Left lung (tissue), 10 donors: ENCODE data around the gene WDPCP. TPM values are rescaled to one million over a fixed set of nuclear protein-coding genes. Genes with fewer than 3 reads are reported as not detected.

Experiments
- ATAC-seq: fragments of 200-7000 bp; cut with Tn5 transposase; one replicate; pipeline ENCODE4 v1.9.1; 2020; ENCODE audit warnings: moderate library complexity
- DNase-seq, 4 donors: peaks; one replicate each; pipeline ENCODE4 v3.0.0-alpha.2; 2013 to 2020
- H3K27ac ChIP-seq, 2 donors: fragments of 200-600 bp; sonication (generic) in 1 of 2; one replicate each; pipeline versions ENCODE4 v1.5.0 to v1.8.0; 2020 to 2021
- H3K27me3 ChIP-seq, 2 donors: fragments of 200-600 bp; sonication (generic) in 1 of 2; one replicate each; pipeline versions ENCODE4 v1.5.0 to v1.8.0; 2020 to 2021
- H3K36me3 ChIP-seq, 2 donors: fragments of 200-600 bp; sonication (generic) in 1 of 2; one replicate each; pipeline versions ENCODE4 v1.5.0 to v1.8.0; 2020 to 2021
- H3K4me1 ChIP-seq, 2 donors: fragments of 200-600 bp; one replicate each; pipeline ENCODE4 v1.8.0; 2021
- H3K4me3 ChIP-seq, 2 donors: fragments of 200-600 bp; sonication (generic) in 1 of 2; one replicate each; pipeline versions ENCODE4 v1.5.0 to v1.8.0; 2020 to 2021; ENCODE audit warnings: mild to moderate bottlenecking in 1 of 2
- H3K9me3 ChIP-seq, 2 donors: fragments of 200-600 bp; sonication (generic) in 1 of 2; one replicate each; pipeline versions ENCODE4 v1.5.0 to v1.8.0; 2020 to 2021
- CTCF ChIP-seq, 2 donors: fragments of 200-600 bp; sonication (generic) in 1 of 2; IDR thresholded peaks; one replicate each; pipeline versions ENCODE4 v1.5.0 to v1.8.0; 2021; ENCODE audit warnings: antibody characterized with exemption in 2 of 2
- intact Hi-C, 2 donors: fragments of 100-400 bp; cut with DNase I; formaldehyde crosslinking; loops; one replicate each; pipeline versions ENCODE4 v1.11.2 to v1.14.2; 2022
- polyA plus RNA-seq, 6 donors: library from polyadenylated mRNA; unstranded; fragments of 120-200 nt; gene quantifications; one replicate each; pipeline ENCODE4 v1.2.1, GENCODE V29; 2013; ENCODE audit not compliant: insufficient read length in 6 of 6
- total RNA-seq, 2 donors: library from RNA; stranded (reverse); fragmentation: NEBNext Ultra II Directional; extraction: Animal tissue kit (Norgen Biotek cat#: 25700); gene quantifications; one replicate each; pipeline ENCODE4 v1.2.1, GENCODE V29; 2021
- donor health status: DM: no; HTN: yes; CAD: no.
- donor health status: DM: no; HTN: no; CAD: no.

Gene WDPCP
- total and polyA plus RNA-seq, 8 donors: 9.0 to 17.5 (median 14.4) TPM

- H3K27me3 ChIP-seq: no peaks in the 10 kb centered on the region
- H3K4me1 ChIP-seq: no peaks in the 10 kb centered on the region
- intact Hi-C loops: no loop called here
- peaks cover 0 to 5% of the 10 kb centered on the region in 2 donors for H3K9me3 ChIP-seq
- ATAC-seq (no peak), DNase-seq (no peak)
- peaks cover 0 to 5% of the 10 kb centered on the region in 2 donors for H3K36me3 ChIP-seq
- no peak overlapping the region for H3K27ac ChIP-seq
- TF ChIP-seq CTCF (IDR thresholded peaks at IDR 0.05): no peak
- no peak overlapping the region for H3K4me3 ChIP-seq
Measured at GRCh38 chr2:63124850-63125249, 463.4 kb downstream of the WDPCP start.

GRCh38 chr2:63124218-63124617, 464.1 kb downstream of the WDPCP start:
- no peak overlapping the region for H3K27ac ChIP-seq
- ATAC-seq (peak; percentile 44), DNase-seq (no peak)
- H3K27me3 ChIP-seq: no peaks in the 10 kb centered on the region
- H3K4me1 ChIP-seq: no peaks in the 10 kb centered on the region
- H3K4me3 ChIP-seq: no peak overlapping the region
- peaks cover 0 to 5% of the 10 kb centered on the region in 2 donors for H3K36me3 ChIP-seq
- intact Hi-C loops: no loop called here
- no peak for TF ChIP-seq CTCF (IDR thresholded peaks at IDR 0.05)
- peaks cover 0 to under 1% of the 10 kb centered on the region in 2 donors for H3K9me3 ChIP-seq

- intact Hi-C loops: no loop called here
- ATAC-seq (no peak), DNase-seq (no peak)
- no peaks in the 10 kb centered on the region for H3K4me1 ChIP-seq
- no peak for TF ChIP-seq CTCF (IDR thresholded peaks at IDR 0.05)
- no peaks in the 10 kb centered on the region for H3K9me3 ChIP-seq
- H3K27me3 ChIP-seq: no peaks in the 10 kb centered on the region
- H3K27ac ChIP-seq: no peak overlapping the region
- no peak overlapping the region for H3K4me3 ChIP-seq
- H3K36me3 ChIP-seq: peaks cover 0 to 5% of the 10 kb centered on the region in 2 donors
Measured at GRCh38 chr2:63122921-63123320, 465.4 kb downstream of the WDPCP start.

- Histone ChIP-seq H3K9me3 (peaks cover 0 to 2% of the 10 kb centered on the region in 2 donors), H3K27me3 (no peaks in the 10 kb centered on the region), H3K36me3 (peaks cover 0 to 5% of the 10 kb centered on the region in 2 donors), H3K4me3 (no peak overlapping the region), H3K27ac (no peak overlapping the region), H3K4me1 (no peaks in the 10 kb centered on the region)
- intact Hi-C loops: no loop called here
- DNase-seq: no peak
- ATAC-seq: no peak
- TF ChIP-seq CTCF (IDR thresholded peaks at IDR 0.05): no peak
Measured at GRCh38 chr2:63121055-63121834, 467.0 kb downstream of the WDPCP start.

- Histone ChIP-seq H3K27me3 (no peaks in the 10 kb centered on the region), H3K9me3 (peaks cover 0 to 19% of the 10 kb centered on the region in 2 donors), H3K4me3 (no peak overlapping the region), H3K27ac (no peak overlapping the region), H3K4me1 (no peaks in the 10 kb centered on the region), H3K36me3 (peaks cover 0 to 5% of the 10 kb centered on the region in 2 donors)
- DNase-seq: no peak
- ATAC-seq: no peak
- intact Hi-C loops: no loop called here
- no peak for TF ChIP-seq CTCF (IDR thresholded peaks at IDR 0.05)
Measured at GRCh38 chr2:63118821-63119220, 469.5 kb downstream of the WDPCP start.
